Activated T-cell treated with anti-CD3 and anti-CD28 coated beads, Interleukin-2, amount 50 U/mL, for 1 hour (primary cell): ENCODE data around the gene TSC2.
"Not testable (repeated sequence)": the region's sequence is repeated elsewhere in the genome, so short reads cannot be mapped to it uniquely, and the experiment has no call there.

Experiments used
- DNase-seq: peaks from one replicate; pipeline ENCODE4 v3.0.0-alpha.2; 2020

TSC2 gene

GRCh38 chr16:2124694-2125444, 77.1 kb downstream of the TSC2 start:
- DNase-seq, result not testable (repeated sequence)

- DNase-seq, result not testable (repeated sequence)
Observed at GRCh38 chr16:2125609-2126008, 77.8 kb downstream of the TSC2 start.

GRCh38 chr16:2126161-2126743, 78.5 kb downstream of the TSC2 start:
- not testable (repeated sequence) for DNase-seq

- not testable (repeated sequence) for DNase-seq
Observed at GRCh38 chr16:2126928-2127556, 79.3 kb downstream of the TSC2 start.

GRCh38 chr16:2127630-2128280, 80.0 kb downstream of the TSC2 start:
- not testable (repeated sequence) for DNase-seq

GRCh38 chr16:2129251-2129650, 81.5 kb downstream of the TSC2 start:
- DNase-seq, result not testable (repeated sequence)

- not testable (repeated sequence) for DNase-seq
Observed at GRCh38 chr16:2129890-2130447, 82.2 kb downstream of the TSC2 start.

- not testable (repeated sequence) for DNase-seq
Observed at GRCh38 chr16:2133797-2134196, 86.0 kb downstream of the TSC2 start.

GRCh38 chr16:2135071-2135470, 87.3 kb downstream of the TSC2 start:
- DNase-seq, result peak; percentile 43

- DNase-seq, result peak; percentile 99
Observed at GRCh38 chr16:2135770-2136490, 88.1 kb downstream of the TSC2 start, which contains the start of gene PKD1. TSS of gene PKD1 (minus strand) at chr16:2135898. CDS start at chr16:2135689, 209 bp downstream.
